Measurements from ENCODE around the gene DGKG.

Gene DGKG

DNA sequence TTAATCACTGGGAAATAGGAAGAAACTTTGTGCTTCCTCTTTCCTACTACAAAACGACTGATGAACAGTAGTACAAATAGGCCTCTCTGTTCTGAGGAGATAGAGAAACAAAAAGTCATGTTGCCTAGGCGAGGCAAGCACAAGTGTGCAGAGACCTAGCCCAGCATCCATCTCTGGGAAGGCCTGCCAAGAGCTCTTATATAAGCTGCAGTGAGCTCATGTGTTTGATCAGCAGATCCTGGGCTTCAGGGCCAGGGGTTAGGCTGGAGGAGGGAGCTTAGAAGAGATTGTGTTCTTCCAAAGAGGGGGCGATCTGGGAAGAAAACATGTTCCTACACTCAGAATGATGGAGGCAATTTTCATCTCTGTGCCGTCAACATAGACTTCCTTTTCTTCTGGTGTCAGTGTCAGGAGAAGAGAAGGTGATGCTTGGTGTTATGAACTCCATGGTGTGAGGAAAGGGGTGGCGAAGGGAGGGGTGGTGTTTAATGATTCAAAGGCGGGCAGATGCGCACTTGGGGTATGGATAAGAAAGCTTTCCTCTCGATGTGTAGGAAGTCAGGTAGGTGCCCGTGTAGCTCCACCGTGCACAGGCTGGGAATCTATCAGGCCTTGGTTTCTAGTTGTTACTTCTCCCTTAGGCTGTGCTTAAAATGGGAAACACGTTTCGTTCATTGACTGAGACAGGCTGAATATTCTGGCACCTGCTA is 223.6 kb downstream of the DGKG start:
- no peaks in the 10 kb centered on the region for H3K9me3 Mint-ChIP-seq
- TF ChIP-seq, protein P1, sequence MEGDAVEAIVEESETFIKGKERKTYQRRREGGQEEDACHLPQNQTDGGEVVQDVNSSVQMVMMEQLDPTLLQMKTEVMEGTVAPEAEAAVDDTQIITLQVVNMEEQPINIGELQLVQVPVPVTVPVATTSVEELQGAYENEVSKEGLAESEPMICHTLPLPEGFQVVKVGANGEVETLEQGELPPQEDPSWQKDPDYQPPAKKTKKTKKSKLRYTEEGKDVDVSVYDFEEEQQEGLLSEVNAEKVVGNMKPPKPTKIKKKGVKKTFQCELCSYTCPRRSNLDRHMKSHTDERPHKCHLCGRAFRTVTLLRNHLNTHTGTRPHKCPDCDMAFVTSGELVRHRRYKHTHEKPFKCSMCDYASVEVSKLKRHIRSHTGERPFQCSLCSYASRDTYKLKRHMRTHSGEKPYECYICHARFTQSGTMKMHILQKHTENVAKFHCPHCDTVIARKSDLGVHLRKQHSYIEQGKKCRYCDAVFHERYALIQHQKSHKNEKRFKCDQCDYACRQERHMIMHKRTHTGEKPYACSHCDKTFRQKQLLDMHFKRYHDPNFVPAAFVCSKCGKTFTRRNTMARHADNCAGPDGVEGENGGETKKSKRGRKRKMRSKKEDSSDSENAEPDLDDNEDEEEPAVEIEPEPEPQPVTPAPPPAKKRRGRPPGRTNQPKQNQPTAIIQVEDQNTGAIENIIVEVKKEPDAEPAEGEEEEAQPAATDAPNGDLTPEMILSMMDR (IDR thresholded peaks at IDR 0.05; ENCODE audit: unreplicated experiment in 3 of 3) = no peak
- H3K36me3 Mint-ChIP-seq (ENCODE audit: low read depth) = no peaks in the 10 kb centered on the region
- H3K4me3 Mint-ChIP-seq = no peak overlapping the region
- H3K27me3 Mint-ChIP-seq (ENCODE audit: low read depth) = no peaks in the 10 kb centered on the region
- no peak overlapping the region for H3K27ac Mint-ChIP-seq
- peaks cover 21% of the 10 kb centered on the region for H3K4me1 Mint-ChIP-seq

DNA sequence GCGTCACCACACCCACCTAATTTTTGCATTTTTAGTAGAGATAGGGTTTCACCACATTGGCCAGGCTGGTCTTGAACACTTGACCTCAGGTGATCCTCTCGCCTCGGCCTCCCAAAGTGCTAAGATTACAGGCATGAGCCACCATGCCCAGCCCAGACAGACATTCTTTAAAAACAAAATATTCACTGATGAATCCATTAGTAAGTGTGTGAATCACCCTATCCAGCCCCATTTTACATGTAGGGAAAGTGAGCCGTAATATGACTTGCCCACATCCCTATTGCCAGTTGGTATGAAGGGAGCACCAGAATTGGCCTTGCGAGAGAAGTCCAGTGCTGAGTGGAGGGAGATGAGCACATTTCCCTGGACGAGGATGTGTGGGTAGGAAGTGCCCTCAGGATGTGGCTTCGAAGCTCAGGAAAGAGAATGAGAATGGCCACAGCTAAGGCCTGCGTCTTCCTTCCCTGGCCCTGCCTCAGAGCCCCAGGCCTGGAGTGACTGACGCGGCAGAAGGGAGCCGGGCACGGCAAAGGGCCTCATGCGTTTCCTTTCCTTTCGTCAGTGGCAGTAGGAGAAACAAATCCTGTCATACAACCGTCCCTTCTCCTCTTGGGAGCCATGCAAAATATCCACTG is 224.9 kb downstream of the DGKG start:
- no peak overlapping the region for H3K4me3 Mint-ChIP-seq
- no peaks in the 10 kb centered on the region for H3K27me3 Mint-ChIP-seq (ENCODE audit: low read depth)
- no peaks in the 10 kb centered on the region for H3K36me3 Mint-ChIP-seq (ENCODE audit: low read depth)
- peaks cover 8% of the 10 kb centered on the region for H3K4me1 Mint-ChIP-seq
- TF ChIP-seq, protein P1 (IDR thresholded peaks at IDR 0.05; ENCODE audit: unreplicated experiment in 3 of 3) = no peak
- H3K27ac Mint-ChIP-seq = no peak overlapping the region
- H3K9me3 Mint-ChIP-seq = no peaks in the 10 kb centered on the region

DNA sequence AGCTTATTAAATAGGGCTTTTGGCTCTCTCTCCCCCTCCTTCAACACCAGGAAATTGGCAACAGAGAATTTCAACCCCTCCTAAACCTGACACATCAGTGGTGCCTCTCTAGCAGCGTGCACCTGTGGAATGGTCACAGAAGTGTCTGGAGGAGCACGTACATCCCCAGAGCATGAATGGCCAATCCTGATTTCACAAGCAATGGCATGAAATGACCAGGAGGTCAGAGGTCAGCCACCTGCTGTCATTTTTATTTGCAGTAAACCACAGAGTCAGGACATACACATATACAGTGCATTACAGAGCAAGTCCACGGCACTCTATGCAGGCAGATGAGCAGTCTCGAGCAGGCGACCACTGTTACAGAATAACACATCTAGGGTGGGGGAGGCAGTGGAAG is 228.1 kb downstream of the DGKG start:
- H3K27ac Mint-ChIP-seq = no peak overlapping the region
- no peak overlapping the region for H3K4me3 Mint-ChIP-seq
- H3K4me1 Mint-ChIP-seq = no peaks in the 10 kb centered on the region
- TF ChIP-seq, protein P1 (IDR thresholded peaks at IDR 0.05; ENCODE audit: unreplicated experiment in 3 of 3) = no peak
- peaks cover 6% of the 10 kb centered on the region for H3K27me3 Mint-ChIP-seq (ENCODE audit: low read depth)
- no peaks in the 10 kb centered on the region for H3K9me3 Mint-ChIP-seq
- no peaks in the 10 kb centered on the region for H3K36me3 Mint-ChIP-seq (ENCODE audit: low read depth)

DNA sequence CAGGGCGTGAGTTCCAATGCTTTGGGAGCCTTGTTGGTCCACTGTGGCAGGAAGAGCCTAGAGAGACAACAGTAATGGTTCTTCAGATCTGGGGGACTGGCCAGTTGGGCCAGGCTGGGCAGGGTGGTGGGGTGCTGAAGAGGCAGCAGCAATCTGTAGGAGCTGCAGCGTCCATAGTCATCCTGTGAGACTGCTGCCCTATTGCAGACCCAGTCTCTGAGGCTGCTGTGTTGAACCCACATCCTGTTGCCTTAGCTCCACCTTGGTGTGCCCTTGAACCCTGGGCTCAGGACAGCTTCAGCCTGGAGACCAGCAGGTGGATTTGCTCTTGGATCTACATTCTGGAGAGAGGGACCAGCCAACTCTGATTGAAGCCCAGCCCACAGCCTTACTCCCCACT is 229.5 kb downstream of the DGKG start:
- H3K27ac Mint-ChIP-seq = no peak overlapping the region
- no peaks in the 10 kb centered on the region for H3K4me1 Mint-ChIP-seq
- H3K4me3 Mint-ChIP-seq = no peak overlapping the region
- TF ChIP-seq, protein P1 (IDR thresholded peaks at IDR 0.05; ENCODE audit: unreplicated experiment in 3 of 3) = no peak
- peaks cover 6% of the 10 kb centered on the region for H3K27me3 Mint-ChIP-seq (ENCODE audit: low read depth)
- no peaks in the 10 kb centered on the region for H3K9me3 Mint-ChIP-seq
- no peaks in the 10 kb centered on the region for H3K36me3 Mint-ChIP-seq (ENCODE audit: low read depth)

DNA sequence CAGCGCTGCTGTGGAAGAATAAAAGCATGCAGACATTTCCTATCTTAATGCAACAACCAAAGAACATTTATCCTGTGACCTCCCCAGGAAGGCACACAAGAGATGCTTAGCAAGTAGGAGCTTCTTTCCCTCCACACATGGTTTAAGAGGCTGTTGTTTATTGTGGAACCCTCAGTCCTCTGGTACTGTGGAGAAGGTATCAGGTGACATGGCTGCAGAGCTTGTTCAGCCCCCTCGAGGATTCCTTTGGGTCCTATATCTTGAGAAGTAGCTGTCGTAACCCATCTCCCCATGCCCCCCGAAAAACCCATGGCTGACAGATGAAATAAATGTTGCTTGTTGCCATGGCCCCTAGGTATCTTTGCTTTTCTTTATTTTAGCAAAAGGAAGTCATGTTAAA is 232.8 kb downstream of the DGKG start:
- peaks cover 2% of the 10 kb centered on the region for H3K4me1 Mint-ChIP-seq
- TF ChIP-seq, protein P1 (IDR thresholded peaks at IDR 0.05; ENCODE audit: unreplicated experiment in 3 of 3) = no peak

DNA sequence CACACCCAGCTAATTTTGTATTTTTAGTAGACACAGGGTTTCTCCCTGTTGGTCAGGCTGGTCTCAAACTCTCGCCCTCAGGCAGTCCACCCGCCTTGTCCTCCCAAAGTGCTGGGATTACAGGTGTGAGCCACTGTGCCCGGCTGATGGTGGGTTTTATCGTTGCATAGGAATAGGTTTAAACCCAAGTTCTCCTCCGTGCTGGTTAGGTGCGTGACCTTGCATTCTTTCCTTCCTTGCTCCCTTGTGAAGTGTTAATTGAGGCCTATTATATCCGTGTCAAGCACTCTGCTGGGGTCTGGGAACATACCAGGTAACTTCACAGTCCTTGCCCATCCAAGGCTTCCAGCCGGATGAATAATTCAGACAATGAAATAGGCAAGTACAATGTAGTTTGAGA is 233.9 kb downstream of the DGKG start:
- Mint-ChIP-seq H3K36me3 (ENCODE audit: low read depth) (no peaks in the 10 kb centered on the region), H3K4me3 (no peak overlapping the region), H3K27me3 (ENCODE audit: low read depth) (peaks cover 6% of the 10 kb centered on the region), H3K27ac (no peak overlapping the region), H3K9me3 (no peaks in the 10 kb centered on the region), H3K4me1 (peaks cover 6% of the 10 kb centered on the region)
- TF ChIP-seq, protein P1 (IDR thresholded peaks at IDR 0.05; ENCODE audit: unreplicated experiment in 3 of 3) = no peak

More for the DNA sequence above, 232.8 kb downstream of the DGKG start:
- Mint-ChIP-seq H3K27me3 (ENCODE audit: low read depth) (peaks cover 6% of the 10 kb centered on the region), H3K9me3 (no peaks in the 10 kb centered on the region), H3K4me3 (no peak overlapping the region), H3K36me3 (ENCODE audit: low read depth) (no peaks in the 10 kb centered on the region), H3K27ac (no peak overlapping the region)

Measured in nephron (organoid).